DND-41 (cell line): ENCODE measurements around the gene HDLBP.

Experiments
- CTCF ChIP-seq: IDR thresholded peaks from 2 replicates; pipeline ENCODE4 v1.5.1; 2012; ENCODE audit warnings: borderline replicate concordance, low read length, moderate library complexity, mild to moderate bottlenecking; ENCODE audit not compliant: poor library complexity, severe bottlenecking; ENCODE audit errors: extremely low read depth
- EZH2 ChIP-seq: IDR thresholded peaks from 3 replicates; pipeline ENCODE4 v1.6.1; 2012; ENCODE audit warnings: borderline replicate concordance, low read depth, mild to moderate bottlenecking, moderate library complexity, low read length, inconsistent platforms; ENCODE audit not compliant: severe bottlenecking

DNA sequence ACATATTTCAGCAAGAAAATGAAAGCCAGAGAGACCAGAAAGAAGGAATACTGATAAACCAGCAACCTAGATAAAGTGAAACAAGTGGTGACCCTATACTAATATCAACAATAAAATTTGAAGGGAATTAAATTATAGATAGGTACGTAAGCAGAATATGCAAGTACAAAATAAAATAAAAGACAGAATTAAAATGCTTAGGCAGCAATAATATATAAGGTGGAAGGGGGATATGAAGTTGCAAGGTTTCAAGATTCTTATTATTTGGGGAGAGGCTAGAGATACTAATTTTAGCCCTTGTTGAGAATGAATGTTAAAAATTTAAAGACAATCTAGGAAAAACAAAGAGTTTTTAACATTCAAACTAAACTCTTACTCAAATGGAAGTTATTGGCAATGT lies 39.6 kb downstream of the HDLBP start:
- TF ChIP-seq CTCF, result no peak
- no peak for TF ChIP-seq EZH2
